Calu3 (cell line): ENCODE results near the gene CACNA1D. TPM values are rescaled to one million over a fixed set of nuclear protein-coding genes. Genes with fewer than 3 reads are reported as not detected.
"Not testable (repeated sequence)": the region's sequence is repeated elsewhere in the genome, so short reads cannot be mapped to it uniquely, and the experiment has no call there.

ENCODE experiments used
- Bru-seq: library from RNA; stranded (reverse); fragments of 400-500 nt; gene quantifications from one replicate; lab custom pipeline; 2021; lab: Mats Ljungman, UMichigan
- BruChase-seq, 2 experiments: library from RNA; stranded (reverse); fragments of 400-500 nt; gene quantifications; one replicate each; lab custom pipeline; 2021; lab: Mats Ljungman, UMichigan
- BruUV-seq: library from RNA; stranded (reverse); fragments of 400-500 nt; replicated peaks from 2 replicates; lab custom pipeline; 2021; lab: Mats Ljungman, UMichigan
- CTCF ChIA-PET: fragments of 300-600 bp; sonication (Branson Sonifier 250); formaldehyde crosslinking; loops from one replicate; lab custom pipeline; 2022; ENCODE audit warnings: antibody characterized with exemption; lab: Charles Lee
- DNase-seq: peaks from one replicate; pipeline ENCODE4 v3.0.0; 2022
- H3K27ac Mint-ChIP-seq: one replicate; pipeline ENCODE4 v1.8.0; 2022; ENCODE audit warnings: mixed read lengths; ENCODE audit not compliant: unreplicated experiment
- H3K27me3 Mint-ChIP-seq: one replicate; pipeline ENCODE4 v1.8.0; 2022; ENCODE audit warnings: mixed read lengths; ENCODE audit not compliant: unreplicated experiment
- H3K36me3 Mint-ChIP-seq: one replicate; pipeline ENCODE4 v1.8.0; 2022; ENCODE audit warnings: mild to moderate bottlenecking, moderate library complexity, mixed read lengths; ENCODE audit not compliant: insufficient read depth, unreplicated experiment
- H3K4me1 Mint-ChIP-seq: one replicate; pipeline ENCODE4 v1.8.0; 2022; ENCODE audit warnings: mild to moderate bottlenecking, low read depth, mixed read lengths; ENCODE audit not compliant: unreplicated experiment
- H3K4me3 Mint-ChIP-seq: one replicate; pipeline ENCODE4 v1.8.0; 2022; ENCODE audit warnings: mild to moderate bottlenecking, low read depth, moderate library complexity, mixed read lengths; ENCODE audit not compliant: unreplicated experiment
- H3K9me3 Mint-ChIP-seq: one replicate; pipeline ENCODE4 v1.8.0; 2022; ENCODE audit warnings: low read depth, mixed read lengths; ENCODE audit not compliant: unreplicated experiment
- intact Hi-C: fragments of 100-400 bp; cut with micrococcal nuclease; formaldehyde crosslinking; loops from one replicate; pipeline ENCODE4 v1.10.0; 2022; ENCODE audit not compliant: unreplicated experiment
- long read RNA-seq: library from polyadenylated mRNA; stranded (forward); transcript quantifications from one replicate; pipeline ENCODE4 v2.0.0, GENCODE V29; 2022
- total RNA-seq: library from RNA; stranded (reverse); gene quantifications from 2 replicates; pipeline ENCODE4 v1.2.3, GENCODE V29; 2022
- TF ChIP-seq, protein P1 (sequence below): fragments of 200-600 bp; IDR thresholded peaks from one replicate; pipeline ENCODE4 v1.8.0; 2022; ENCODE audit warnings: antibody characterized with exemption; ENCODE audit not compliant: unreplicated experiment

Gene CACNA1D
- total RNA-seq (36.3 and 48.3 TPM in 2 replicates), Bru-seq, nascent RNA (percentile 62 among the genes with signal in this experiment), BruChase-seq, experiment 1, labeled RNA remaining after a 6-hour chase (percentile 60 among the genes with signal in this experiment), BruChase-seq, experiment 2, labeled RNA remaining after a 2-hour chase (percentile 66 among the genes with signal in this experiment)
- long read RNA-seq, partial matches to known transcripts = 2 of 12 reads
- long read RNA-seq, other reads (novel, unspliced or antisense) = 8 of 12 reads

DNA sequence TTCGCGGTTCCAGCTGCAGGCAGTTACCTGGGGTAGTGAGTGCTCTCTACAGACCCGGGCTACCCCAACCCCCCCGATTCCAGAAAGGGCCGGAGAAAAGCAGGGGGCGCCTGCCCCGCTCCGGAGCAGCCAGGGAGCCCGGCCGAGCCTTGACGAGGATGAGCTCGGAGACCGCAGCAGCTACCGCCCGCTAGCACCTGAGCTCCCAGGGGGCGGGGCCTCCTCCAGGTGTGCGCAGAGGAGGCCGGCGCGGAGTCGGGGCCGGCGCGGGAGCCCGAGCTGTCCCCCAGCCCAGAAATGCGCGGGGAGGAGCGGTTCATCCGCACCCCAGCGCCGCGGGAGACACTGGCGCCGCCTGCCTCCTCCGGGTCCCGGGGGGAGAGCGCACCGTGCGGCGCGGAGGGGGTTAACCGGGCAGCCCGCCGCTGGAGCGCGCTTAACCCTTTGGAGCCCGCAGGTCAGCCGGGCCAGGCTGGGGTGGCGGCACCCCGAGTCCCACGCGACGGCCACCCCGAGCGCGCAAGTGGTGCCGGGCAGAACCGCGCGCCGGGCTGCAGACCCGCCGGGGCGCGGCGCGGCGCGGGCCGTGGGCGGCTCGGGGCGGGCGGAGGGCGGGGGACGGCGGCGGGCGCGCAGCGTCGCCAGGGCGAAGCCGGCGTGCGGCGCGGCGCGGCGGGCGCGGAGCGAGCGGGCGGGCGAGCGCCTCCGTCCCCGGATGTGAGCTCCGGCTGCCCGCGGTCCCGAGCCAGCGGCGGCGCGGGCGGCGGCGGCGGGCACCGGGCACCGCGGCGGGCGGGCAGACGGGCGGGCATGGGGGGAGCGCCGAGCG is at the start of gene CACNA1D:
CACNA1D (plus strand) TSS at position 649 of the 829 bp plus-strand sequence. CDS start 556 bp downstream, outside the sequence.
- Mint-ChIP-seq H3K36me3 (peaks cover 25% of the 10 kb centered on the region), H3K4me1 (peaks cover 27% of the 10 kb centered on the region), H3K4me3 (peak within 1 kb of the TSS; percentile 71), H3K9me3 (no peaks in the 10 kb centered on the region), H3K27me3 (no peaks in the 10 kb centered on the region), H3K27ac (peak within 1 kb of the TSS; percentile 30)
- CTCF ChIA-PET = interaction anchor here (1.0 to 2.9 kb wide), 6 partner anchors 9 to 214 kb away, joined by 3 to 14 read pairs (median 4); no protein-coding TSS in a partner anchor
- TF ChIP-seq, protein P1, sequence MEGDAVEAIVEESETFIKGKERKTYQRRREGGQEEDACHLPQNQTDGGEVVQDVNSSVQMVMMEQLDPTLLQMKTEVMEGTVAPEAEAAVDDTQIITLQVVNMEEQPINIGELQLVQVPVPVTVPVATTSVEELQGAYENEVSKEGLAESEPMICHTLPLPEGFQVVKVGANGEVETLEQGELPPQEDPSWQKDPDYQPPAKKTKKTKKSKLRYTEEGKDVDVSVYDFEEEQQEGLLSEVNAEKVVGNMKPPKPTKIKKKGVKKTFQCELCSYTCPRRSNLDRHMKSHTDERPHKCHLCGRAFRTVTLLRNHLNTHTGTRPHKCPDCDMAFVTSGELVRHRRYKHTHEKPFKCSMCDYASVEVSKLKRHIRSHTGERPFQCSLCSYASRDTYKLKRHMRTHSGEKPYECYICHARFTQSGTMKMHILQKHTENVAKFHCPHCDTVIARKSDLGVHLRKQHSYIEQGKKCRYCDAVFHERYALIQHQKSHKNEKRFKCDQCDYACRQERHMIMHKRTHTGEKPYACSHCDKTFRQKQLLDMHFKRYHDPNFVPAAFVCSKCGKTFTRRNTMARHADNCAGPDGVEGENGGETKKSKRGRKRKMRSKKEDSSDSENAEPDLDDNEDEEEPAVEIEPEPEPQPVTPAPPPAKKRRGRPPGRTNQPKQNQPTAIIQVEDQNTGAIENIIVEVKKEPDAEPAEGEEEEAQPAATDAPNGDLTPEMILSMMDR = no peak
- intact Hi-C loops = no loop called here
- BruUV-seq = no TSS peak
- peak; percentile 89 for DNase-seq

DNA sequence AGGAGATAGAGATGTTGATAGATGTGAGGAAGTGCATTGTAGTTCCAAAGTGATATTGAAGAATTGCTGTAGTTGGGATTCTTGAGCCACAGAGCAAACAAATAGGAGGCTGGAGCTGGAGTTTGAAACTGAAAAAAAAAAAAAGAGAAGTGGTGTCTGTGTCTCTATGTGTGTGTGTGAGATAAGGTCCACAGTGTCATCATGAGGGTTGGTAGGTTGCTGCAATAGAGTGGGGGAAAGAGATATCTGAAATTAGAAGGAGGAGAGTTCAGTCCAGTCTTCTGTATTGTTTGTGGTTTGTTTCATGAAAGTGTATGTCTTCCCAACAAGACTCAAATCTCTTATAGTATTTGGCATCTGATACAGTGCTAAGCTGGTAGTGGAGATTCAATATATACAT is 37.3 kb upstream of the CACNA1D start:
- CTCF ChIA-PET = no interaction called here
- TF ChIP-seq, protein P1 = no peak
- no TSS peak for BruUV-seq
- intact Hi-C loops = no loop called here
- Mint-ChIP-seq H3K27me3 (no peaks in the 10 kb centered on the region), H3K36me3 (no peaks in the 10 kb centered on the region), H3K27ac (no peak overlapping the region), H3K9me3 (no peaks in the 10 kb centered on the region), H3K4me3 (no peak overlapping the region), H3K4me1 (peaks cover 11% of the 10 kb centered on the region)
- DNase-seq = no peak

DNA sequence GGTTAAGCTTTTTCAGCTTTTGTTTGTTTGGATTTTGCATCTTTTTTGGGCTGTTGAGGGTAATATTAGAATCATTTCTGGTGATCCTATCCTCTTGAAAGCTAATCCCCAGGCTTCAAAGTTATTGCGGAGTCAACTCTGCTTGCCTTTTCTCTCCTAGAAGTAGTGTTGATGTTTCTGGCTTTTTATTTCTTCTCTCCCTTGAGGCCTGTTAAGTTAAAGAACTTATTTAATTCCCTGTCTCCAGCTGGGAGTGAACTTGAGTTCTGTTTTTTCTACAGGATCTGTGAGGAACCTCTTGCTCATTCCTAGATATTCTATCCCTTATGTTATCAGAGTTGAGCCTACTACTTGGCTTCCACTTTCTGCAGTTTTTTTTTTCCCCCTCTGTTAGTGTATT is 34.1 kb upstream of the CACNA1D start:
- Mint-ChIP-seq H3K27me3 (no peaks in the 10 kb centered on the region), H3K36me3 (no peaks in the 10 kb centered on the region), H3K27ac (no peak overlapping the region), H3K4me1 (peaks cover 26% of the 10 kb centered on the region), H3K9me3 (peaks cover 2% of the 10 kb centered on the region), H3K4me3 (no peak overlapping the region)
- intact Hi-C loops = no loop called here
- TF ChIP-seq, protein P1 = no peak
- BruUV-seq = no TSS peak
- DNase-seq = no peak
- CTCF ChIA-PET = no interaction called here

DNA sequence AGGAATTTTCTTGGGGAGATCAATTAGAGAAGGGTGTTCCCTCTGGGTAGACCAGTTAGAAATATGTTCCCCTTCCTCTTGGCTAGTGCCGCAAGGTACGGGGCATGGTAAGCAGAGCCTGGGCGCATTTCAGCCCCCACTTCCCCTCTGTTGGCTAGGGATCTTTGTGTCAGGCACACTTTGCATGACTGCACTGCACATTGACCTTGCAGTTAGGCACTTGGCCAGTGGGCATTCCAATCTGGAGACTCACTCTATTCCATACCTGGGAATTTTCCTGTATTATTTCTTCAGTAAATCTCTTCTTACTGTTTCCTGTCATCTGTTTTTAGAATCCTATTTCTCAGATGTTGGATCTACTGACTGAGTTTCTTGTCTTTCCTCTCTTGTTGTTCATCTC is 30.0 kb upstream of the CACNA1D start:
- H3K36me3 Mint-ChIP-seq = no peaks in the 10 kb centered on the region

DNA sequence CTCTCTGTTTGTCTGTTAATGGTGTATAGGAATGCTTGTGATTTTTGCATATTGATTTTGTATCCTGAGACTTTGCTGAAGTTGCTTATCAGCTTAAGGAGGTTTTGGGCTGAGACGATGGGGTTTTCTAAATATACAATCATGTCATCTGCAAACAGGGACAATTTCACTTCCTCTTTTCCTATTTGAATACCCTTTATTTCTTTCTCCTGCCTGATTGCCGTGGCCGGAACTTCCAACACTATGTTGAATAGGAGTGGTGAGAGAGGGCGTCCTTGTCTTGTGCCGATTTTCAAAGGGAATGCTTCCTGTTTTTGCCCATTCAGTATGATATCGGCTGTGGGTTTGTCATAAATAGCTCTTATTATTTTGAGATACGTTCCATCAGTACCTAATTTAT is 24.7 kb upstream of the CACNA1D start:
- intact Hi-C loops, H3K9me3 Mint-ChIP-seq, BruUV-seq, DNase-seq, H3K27me3 Mint-ChIP-seq, H3K4me3 Mint-ChIP-seq, H3K27ac Mint-ChIP-seq, H3K36me3 Mint-ChIP-seq, CTCF ChIA-PET: not testable (repeated sequence)
- H3K4me1 Mint-ChIP-seq = peaks cover 13% of the 10 kb centered on the region

More for the DNA sequence above, 30.0 kb upstream of the CACNA1D start:
- intact Hi-C loops = no loop called here
- Mint-ChIP-seq H3K27ac (peak overlapping the region; percentile 51), H3K4me1 (peaks cover 34% of the 10 kb centered on the region), H3K4me3 (no peak overlapping the region), H3K27me3 (no peaks in the 10 kb centered on the region), H3K9me3 (peaks cover 2% of the 10 kb centered on the region)
- TF ChIP-seq, protein P1 = no peak
- no TSS peak for BruUV-seq
- DNase-seq = peak; percentile 67
- CTCF ChIA-PET = no interaction called here
